Fibroblast of mammary gland (primary cell): ENCODE measurements around the gene CLDN5.

Experiments used
- DNase-seq: peaks from one replicate; pipeline ENCODE4 v3.0.0-alpha.2; 2010; ENCODE audit warnings: low read depth
- H3K4me3 ChIP-seq: 2 replicates; pipeline ENCODE4 v1.5.1; 2011; ENCODE audit warnings: low read depth, mild to moderate bottlenecking, low read length, moderate library complexity; ENCODE audit not compliant: control insufficient read depth
- CTCF ChIP-seq: conservative IDR thresholded peaks from 2 replicates; pipeline ENCODE4 v1.5.1; 2011; ENCODE audit warnings: low read depth, low read length, inconsistent platforms; ENCODE audit not compliant: control insufficient read depth, insufficient read depth

CLDN5 gene

DNA sequence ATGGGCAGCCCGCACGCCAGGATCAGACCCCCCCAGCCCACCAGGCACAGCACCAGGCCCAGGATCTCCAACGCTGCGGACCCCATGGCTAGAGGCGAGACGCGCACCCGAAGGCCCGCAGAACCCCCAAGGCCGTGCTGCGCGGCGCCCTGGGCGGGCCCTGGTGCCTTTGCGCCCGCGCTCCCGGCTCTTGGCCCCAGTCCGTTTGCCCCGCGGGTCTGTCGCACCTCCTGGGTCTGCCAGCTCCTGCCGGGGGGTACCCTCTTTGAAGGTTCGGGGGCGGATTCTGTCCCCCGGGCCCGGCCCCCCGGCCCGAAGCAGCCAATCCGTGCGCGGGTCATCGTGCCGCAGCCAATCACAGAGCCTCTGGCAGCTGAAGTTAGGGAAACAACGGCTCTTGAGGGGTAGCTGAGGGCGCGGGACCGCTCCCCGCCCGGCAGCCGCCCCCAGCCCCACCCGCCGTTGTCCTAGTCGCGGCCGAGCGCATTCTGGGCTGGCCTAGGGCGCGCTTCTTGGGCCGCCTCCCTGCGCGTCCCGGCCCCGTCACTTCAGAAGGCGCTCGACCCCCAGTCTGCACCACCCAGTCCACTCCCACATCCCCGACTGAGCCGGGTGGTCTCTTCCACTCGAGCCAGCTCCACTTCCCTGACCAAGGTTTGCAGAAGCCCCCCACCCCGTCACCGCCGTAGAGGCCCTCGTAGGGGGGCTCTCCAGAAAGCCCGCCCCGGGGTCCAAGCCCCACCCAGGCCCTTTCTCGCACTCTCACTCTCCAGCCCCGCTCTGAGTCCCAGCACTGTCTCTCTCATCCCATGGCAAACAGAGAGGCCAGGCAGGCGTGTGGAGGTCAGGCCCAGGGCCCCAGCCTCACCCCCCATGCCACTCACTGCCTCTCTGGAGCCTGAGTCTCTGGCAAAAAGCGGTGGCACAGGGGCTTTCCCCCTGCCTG lies at the start of gene CLDN5:
CLDN5 (minus strand) TSS at position 241 of the 946 bp plus-strand sequence; CDS start at position 86, 155 bp downstream.
- no peak for DNase-seq
- H3K4me3 ChIP-seq, result no peak within 1 kb of the TSS
- no peak for TF ChIP-seq CTCF

DNA sequence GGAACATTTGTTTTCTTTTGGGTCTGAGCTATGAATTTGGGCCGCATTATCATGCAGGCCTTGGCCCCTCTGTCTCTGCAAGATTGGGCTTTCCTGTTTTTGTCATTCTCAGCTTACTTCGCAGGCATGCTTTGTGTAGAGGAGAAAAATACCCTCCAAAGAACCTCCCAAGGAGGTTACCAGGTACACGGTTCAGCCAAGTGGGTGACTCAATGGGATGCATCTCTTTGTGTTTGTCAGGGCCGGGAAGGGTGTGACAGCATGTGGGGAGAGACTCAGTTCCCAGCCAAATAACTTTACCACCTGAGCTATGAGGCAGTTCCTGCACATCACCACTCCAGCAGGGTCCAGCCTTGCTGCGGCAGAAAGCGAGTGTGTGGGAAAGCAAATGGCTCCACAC lies 47.8 kb upstream of the CLDN5 start:
- DNase-seq, result no peak
- no peak overlapping the region for H3K4me3 ChIP-seq
- no peak for TF ChIP-seq CTCF

- no peak overlapping the region for H3K4me3 ChIP-seq
- TF ChIP-seq CTCF, result no peak
- peak; percentile 45 for DNase-seq
Measured at GRCh38 chr22:19571207-19571795, 47.1 kb upstream of the CLDN5 start.

- DNase-seq, result no peak
- no peak overlapping the region for H3K4me3 ChIP-seq
- no peak for TF ChIP-seq CTCF
Measured at GRCh38 chr22:19569976-19570375, 45.8 kb upstream of the CLDN5 start.

GRCh38 chr22:19569276-19569640 lies 45.0 kb upstream of the CLDN5 start:
- no peak overlapping the region for H3K4me3 ChIP-seq
- no peak for TF ChIP-seq CTCF
- no peak for DNase-seq

DNA sequence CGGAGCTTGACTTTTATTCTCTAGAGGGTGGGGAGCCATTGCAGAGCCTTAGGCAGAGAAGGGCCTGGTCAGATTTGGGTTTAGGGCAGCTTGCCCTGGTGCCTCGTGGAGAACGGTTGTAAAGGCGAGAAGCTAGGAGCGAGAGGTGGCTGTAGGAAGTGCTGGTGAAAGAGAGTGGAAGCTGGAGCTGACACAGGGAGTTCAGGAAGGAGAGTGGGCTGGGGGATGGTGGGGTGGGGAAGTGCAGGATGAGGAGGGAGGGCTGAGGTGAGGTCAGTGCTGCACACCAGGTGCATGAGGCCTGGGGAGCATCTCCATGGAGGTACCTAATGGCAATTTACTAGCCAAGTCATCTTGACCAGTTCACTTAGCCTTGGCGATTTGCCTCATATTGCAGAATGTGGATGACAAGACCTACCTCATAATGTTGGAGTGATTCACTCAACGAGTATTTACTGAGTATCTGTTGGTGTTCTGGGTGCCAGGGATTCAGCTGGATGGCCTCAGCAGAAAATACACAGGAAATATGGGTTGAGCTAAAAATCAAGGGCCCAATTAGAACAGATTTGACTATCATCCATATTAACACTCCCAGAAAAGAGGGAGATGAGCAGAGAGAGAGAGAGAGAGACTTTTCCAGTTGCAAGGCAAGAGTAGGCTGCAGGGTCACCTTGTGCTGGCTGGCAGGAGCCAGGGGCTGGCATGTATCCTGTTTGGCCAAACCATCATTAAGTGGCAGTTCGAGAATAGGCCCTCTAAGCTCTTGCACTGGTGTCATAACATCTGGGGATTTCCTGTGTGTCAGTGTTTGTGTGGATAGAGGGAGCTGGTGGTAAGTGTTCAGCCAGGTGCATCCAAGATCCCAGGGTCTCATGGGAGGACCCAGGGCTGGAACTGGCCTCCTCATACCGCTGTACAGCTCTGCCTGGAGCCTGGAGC lies 44.4 kb upstream of the CLDN5 start:
- TF ChIP-seq CTCF, result no peak

More for the DNA sequence above, 44.4 kb upstream of the CLDN5 start:
- peak; percentile 95 for DNase-seq
- H3K4me3 ChIP-seq, result no peak overlapping the region
